MCF 10A (cell line): ENCODE measurements around the gene PCGF1. TPM values are rescaled to one million over a fixed set of nuclear protein-coding genes. Genes with fewer than 3 reads are reported as not detected.

Experiments
- BruUV-seq: library from RNA; stranded (reverse); fragments of 400-500 nt; replicated peaks from 2 replicates; lab custom pipeline; 2021; lab: Mats Ljungman, UMichigan
- CTCF ChIA-PET: fragments of 300-600 bp; sonication (Branson Sonifier 250); formaldehyde crosslinking; extraction: SDS; loops from one replicate; lab custom pipeline; 2021; ENCODE audit warnings: antibody characterized with exemption, inconsistent platforms; lab: Yijun Ruan, JAX
- POLR2A ChIA-PET: fragments of 300-600, 350-650 bp; sonication (Branson Sonifier 250); formaldehyde crosslinking; extraction: SDS; loops from one replicate; lab custom pipeline; 2020; ENCODE audit warnings: antibody characterized with exemption, inconsistent platforms; lab: Yijun Ruan, JAX
- DNase-seq: peaks from one replicate; pipeline ENCODE4 v3.0.0-alpha.2; 2018; ENCODE audit not compliant: unreplicated experiment
- H3K27ac Mint-ChIP-seq: one replicate; pipeline ENCODE4 v1.8.0; 2022; ENCODE audit warnings: mild to moderate bottlenecking, low read depth, mixed read lengths; ENCODE audit not compliant: unreplicated experiment
- H3K27me3 Mint-ChIP-seq: one replicate; pipeline ENCODE4 v1.8.0; 2022; ENCODE audit warnings: mixed read lengths; ENCODE audit not compliant: insufficient read depth, unreplicated experiment
- H3K36me3 Mint-ChIP-seq: one replicate; pipeline ENCODE4 v1.8.0; 2022; ENCODE audit warnings: mild to moderate bottlenecking, moderate library complexity, mixed read lengths; ENCODE audit not compliant: insufficient read depth, unreplicated experiment
- H3K4me1 Mint-ChIP-seq: one replicate; pipeline ENCODE4 v1.8.0; 2022; ENCODE audit warnings: mixed read lengths; ENCODE audit not compliant: insufficient read depth, unreplicated experiment
- H3K4me3 Mint-ChIP-seq: one replicate; pipeline ENCODE4 v1.8.0; 2022; ENCODE audit warnings: mild to moderate bottlenecking, moderate library complexity, mixed read lengths; ENCODE audit not compliant: unreplicated experiment
- H3K9me3 Mint-ChIP-seq: one replicate; pipeline ENCODE4 v1.8.0; 2022; ENCODE audit warnings: mixed read lengths; ENCODE audit not compliant: unreplicated experiment
- CTCF ChIP-seq: fragments of 200-600 bp; IDR thresholded peaks from one replicate; pipeline ENCODE4 v1.8.0; 2022; ENCODE audit warnings: antibody characterized with exemption, mild to moderate bottlenecking; ENCODE audit not compliant: unreplicated experiment
- intact Hi-C: fragments of 100-400 bp; cut with micrococcal nuclease; formaldehyde crosslinking; loops from 2 replicates; pipeline ENCODE4 v1.14.1; 2022
- total RNA-seq: library from RNA; stranded (reverse); gene quantifications from 2 replicates; pipeline ENCODE4 v1.2.3, GENCODE V29; 2022

Gene PCGF1
- total RNA-seq, 1 experiment from 2014 or later = 41.6 TPM

DNA sequence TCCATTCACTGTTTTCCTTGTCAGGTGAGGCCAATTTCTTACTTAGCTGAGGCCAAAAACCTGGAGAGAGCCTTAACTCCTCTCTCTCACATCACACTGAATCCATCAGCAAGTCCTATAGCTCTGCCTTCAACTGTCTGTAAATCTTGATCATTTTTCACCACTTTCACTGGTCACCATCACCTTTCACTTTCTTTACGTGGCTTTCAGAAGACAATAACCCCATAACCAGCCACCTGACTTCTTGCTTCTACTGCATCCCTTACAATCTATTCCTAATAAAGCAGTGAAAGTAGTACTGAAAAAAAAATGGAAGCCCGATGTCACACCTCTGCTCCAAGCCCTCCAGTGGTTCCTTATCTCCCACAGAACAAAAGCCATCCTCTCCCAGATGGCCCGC, 38.5 kb upstream of the PCGF1 start:
- TF ChIP-seq CTCF = no peak
- H3K27me3 Mint-ChIP-seq = no peaks in the 10 kb centered on the region
- ChIA-PET CTCF (interaction anchor here (0.6 to 3.6 kb wide), 6 partner anchors 11 to 63 kb away, joined by 3 to 23 read pairs (median 4); no protein-coding TSS in a partner anchor), POLR2A (interaction anchor here (0.9 kb wide), 1 partner anchor 17 kb away, joined by 3 read pairs; no protein-coding TSS in a partner anchor)
- H3K36me3 Mint-ChIP-seq = no peaks in the 10 kb centered on the region
- no peak overlapping the region for H3K4me3 Mint-ChIP-seq
- intact Hi-C loops = loop anchor here (5.0 kb wide), 1 partner anchor 41 kb away; no protein-coding TSS in a partner anchor
- no peaks in the 10 kb centered on the region for H3K9me3 Mint-ChIP-seq
- H3K27ac Mint-ChIP-seq = no peak overlapping the region
- BruUV-seq = no TSS peak
- DNase-seq = no peak
- H3K4me1 Mint-ChIP-seq = peaks cover 11% of the 10 kb centered on the region

GRCh38 chr2:74544634-74545033, 37.1 kb upstream of the PCGF1 start:
- intact Hi-C loops = loop anchor here (5.0 kb wide), 1 partner anchor 43 kb away; no protein-coding TSS in a partner anchor
- no peak overlapping the region for H3K4me3 Mint-ChIP-seq
- H3K27ac Mint-ChIP-seq = no peak overlapping the region
- no TSS peak for BruUV-seq
- ChIA-PET CTCF (interaction anchor here (0.7 to 3.6 kb wide), 9 partner anchors 12 to 78 kb away, joined by 3 to 23 read pairs (median 3); no protein-coding TSS in a partner anchor), POLR2A (interaction anchor here (0.7 to 2.2 kb wide), 3 partner anchors 15 to 88 kb away, joined by 3 to 5 read pairs (median 3); partner anchors contain the start of genes AUP1, HTRA2 and WBP1)
- no peaks in the 10 kb centered on the region for H3K27me3 Mint-ChIP-seq
- no peaks in the 10 kb centered on the region for H3K36me3 Mint-ChIP-seq
- no peak for DNase-seq
- TF ChIP-seq CTCF = no peak
- H3K4me1 Mint-ChIP-seq = peaks cover 3% of the 10 kb centered on the region
- H3K9me3 Mint-ChIP-seq = no peaks in the 10 kb centered on the region

GRCh38 chr2:74542978-74543377, 35.5 kb upstream of the PCGF1 start:
- no peaks in the 10 kb centered on the region for H3K9me3 Mint-ChIP-seq
- ChIA-PET CTCF (interaction anchor here (0.6 to 1.1 kb wide), 5 partner anchors 11 to 918 kb away, joined by 3 to 5 read pairs (median 3); no protein-coding TSS in a partner anchor), POLR2A (no interaction called here)
- H3K27me3 Mint-ChIP-seq = no peaks in the 10 kb centered on the region
- H3K27ac Mint-ChIP-seq = no peak overlapping the region
- no peaks in the 10 kb centered on the region for H3K36me3 Mint-ChIP-seq
- no peak for DNase-seq
- H3K4me3 Mint-ChIP-seq = no peak overlapping the region
- intact Hi-C loops = no loop called here
- no peak for TF ChIP-seq CTCF
- BruUV-seq = no TSS peak
- no peaks in the 10 kb centered on the region for H3K4me1 Mint-ChIP-seq

- DNase-seq = no peak
- BruUV-seq = no TSS peak
- ChIA-PET CTCF (no interaction called here), POLR2A (interaction anchor here (0.5 kb wide), 1 partner anchor 136 kb away, joined by 3 read pairs; no protein-coding TSS in a partner anchor)
- Mint-ChIP-seq H3K36me3 (no peaks in the 10 kb centered on the region), H3K27ac (no peak overlapping the region), H3K4me3 (no peak overlapping the region), H3K9me3 (no peaks in the 10 kb centered on the region), H3K27me3 (no peaks in the 10 kb centered on the region), H3K4me1 (peaks cover 6% of the 10 kb centered on the region)
- intact Hi-C loops = no loop called here
- TF ChIP-seq CTCF = no peak
Observed at GRCh38 chr2:74540291-74540690, 32.8 kb upstream of the PCGF1 start.
